Measurements from ENCODE around the gene HPS6.

HPS6 gene

GRCh38 chr10:102069071-102069470 lies 3.9 kb downstream of the HPS6 start:
- no peak for DNase-seq

- DNase-seq, result peak; percentile 85
These were observed 7.8 kb downstream of the HPS6 start for GRCh38 chr10:102072673-102073527.

- DNase-seq, result no peak
These were observed 18.4 kb downstream of the HPS6 start for GRCh38 chr10:102083541-102083940.

GRCh38 chr10:102085336-102085735 lies 20.2 kb downstream of the HPS6 start:
- DNase-seq, result no peak

- no peak for DNase-seq
These were observed 21.0 kb downstream of the HPS6 start for GRCh38 chr10:102086196-102086595.

GRCh38 chr10:102090772-102091171 lies 25.6 kb downstream of the HPS6 start:
- DNase-seq, result no peak

GRCh38 chr10:102096449-102096848 lies 31.3 kb downstream of the HPS6 start:
- DNase-seq, result no peak

- DNase-seq, result no peak
These were observed 36.0 kb downstream of the HPS6 start for GRCh38 chr10:102101152-102101551.

GRCh38 chr10:102102421-102102820 lies 37.3 kb downstream of the HPS6 start:
- no peak for DNase-seq

GRCh38 chr10:102106998-102107397 lies 41.8 kb downstream of the HPS6 start:
- no peak for DNase-seq

- no peak for DNase-seq
These were observed 44.3 kb downstream of the HPS6 start for GRCh38 chr10:102109166-102110116.

- DNase-seq, result no peak
These were observed 46.1 kb downstream of the HPS6 start for GRCh38 chr10:102111276-102111675.

- no peak for DNase-seq
These were observed 47.2 kb downstream of the HPS6 start for GRCh38 chr10:102112210-102112817.

- no peak for DNase-seq
These were observed 48.3 kb downstream of the HPS6 start for GRCh38 chr10:102113261-102113955.

- peak; percentile 20 for DNase-seq
These were observed 49.1 kb downstream of the HPS6 start for GRCh38 chr10:102113956-102114857.

GRCh38 chr10:102114861-102115618 lies 49.9 kb downstream of the HPS6 start:
- DNase-seq, result peak; percentile 72

GRCh38 chr10:102115775-102116174 lies 50.6 kb downstream of the HPS6 start:
- peak; percentile 32 for DNase-seq

GRCh38 chr10:102116656-102117055 lies 51.5 kb downstream of the HPS6 start:
- no peak for DNase-seq

Measured in NCI-H510A treated with DMSO at 0.1 percent for 48 hours (cell line).